Bronchial epithelial cell (primary cell): ENCODE data around the gene CCDC77. TPM values are rescaled to one million over a fixed set of nuclear protein-coding genes. Genes with fewer than 3 reads are reported as not detected.

Experiments
- DNase-seq: peaks from one replicate; pipeline ENCODE4 v3.0.0-alpha.2; 2010; ENCODE audit warnings: low read depth
- FAIRE-seq: peaks from 2 replicates; lab custom pipeline; 2011; peaks lifted over from hg19 to GRCh38; lab: Jason Lieb, UNC
- H3K27me3 ChIP-seq: 2 replicates; pipeline ENCODE4 v1.5.1; 2011; ENCODE audit warnings: low read length; ENCODE audit not compliant: control insufficient read depth, insufficient read depth
- H3K36me3 ChIP-seq: 2 replicates; pipeline ENCODE4 v1.5.1; 2011; ENCODE audit warnings: low read length; ENCODE audit not compliant: control insufficient read depth, insufficient read depth
- H3K4me3 ChIP-seq: 2 replicates; pipeline ENCODE4 v1.5.1; 2011; ENCODE audit warnings: mild to moderate bottlenecking, low read depth, low read length, control low read depth
- total RNA-seq: library from RNA; depleted of rRNA; stranded (reverse); fragments of >200 nt; gene quantifications from 2 replicates; pipeline ENCODE4 v1.2.1, GENCODE V29; 2014
- TF ChIP-seq, protein P1 (sequence below): IDR thresholded peaks from 2 replicates; pipeline ENCODE4 v1.5.1; 2011; ENCODE audit warnings: mild to moderate bottlenecking, moderate library complexity, low read length, control low read depth, inconsistent platforms; ENCODE audit not compliant: insufficient read depth, severe bottlenecking

CCDC77 gene
- total RNA-seq, 1 donor from 2014 or later: 1.8 TPM

DNA sequence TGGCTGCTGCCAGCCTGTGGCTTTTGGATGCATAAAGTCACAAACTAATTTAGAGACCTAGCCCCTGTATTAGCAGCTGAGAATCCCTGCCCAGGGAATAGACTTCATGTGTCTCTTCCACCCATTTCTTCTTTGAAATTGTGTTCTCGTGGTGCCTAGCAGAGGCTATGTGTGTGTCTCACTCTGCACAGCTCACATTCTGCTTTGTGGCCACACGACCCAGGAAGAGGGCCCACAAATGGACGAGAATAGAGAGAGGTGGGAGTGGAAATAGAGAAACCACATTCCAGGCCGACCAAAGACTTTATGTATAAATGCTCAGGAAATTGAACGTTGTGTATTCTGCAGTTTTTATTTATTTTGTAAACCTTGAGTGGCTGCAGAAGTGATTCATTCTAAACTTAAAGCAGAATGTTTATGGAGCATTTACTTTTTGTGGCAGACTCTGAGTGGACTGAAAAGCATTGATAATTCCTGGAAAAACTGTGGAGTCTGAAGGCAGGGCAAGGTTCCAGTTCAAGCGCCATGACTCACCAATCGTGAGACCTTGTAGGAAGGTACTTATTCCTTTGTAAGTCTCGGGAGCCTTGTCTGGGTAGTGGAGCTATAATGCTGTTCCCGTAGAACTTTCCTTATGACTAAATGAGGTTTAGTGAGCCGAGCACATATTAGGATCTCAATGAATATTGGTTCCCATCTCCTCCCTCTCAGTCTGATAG is 67.4 kb downstream of the CCDC77 start:
- Histone ChIP-seq H3K4me3 (no peak overlapping the region), H3K27me3 (no peaks in the 10 kb centered on the region), H3K36me3 (no peaks in the 10 kb centered on the region)
- DNase-seq (peak; percentile 63), FAIRE-seq (no peak)
- TF ChIP-seq, protein P1, sequence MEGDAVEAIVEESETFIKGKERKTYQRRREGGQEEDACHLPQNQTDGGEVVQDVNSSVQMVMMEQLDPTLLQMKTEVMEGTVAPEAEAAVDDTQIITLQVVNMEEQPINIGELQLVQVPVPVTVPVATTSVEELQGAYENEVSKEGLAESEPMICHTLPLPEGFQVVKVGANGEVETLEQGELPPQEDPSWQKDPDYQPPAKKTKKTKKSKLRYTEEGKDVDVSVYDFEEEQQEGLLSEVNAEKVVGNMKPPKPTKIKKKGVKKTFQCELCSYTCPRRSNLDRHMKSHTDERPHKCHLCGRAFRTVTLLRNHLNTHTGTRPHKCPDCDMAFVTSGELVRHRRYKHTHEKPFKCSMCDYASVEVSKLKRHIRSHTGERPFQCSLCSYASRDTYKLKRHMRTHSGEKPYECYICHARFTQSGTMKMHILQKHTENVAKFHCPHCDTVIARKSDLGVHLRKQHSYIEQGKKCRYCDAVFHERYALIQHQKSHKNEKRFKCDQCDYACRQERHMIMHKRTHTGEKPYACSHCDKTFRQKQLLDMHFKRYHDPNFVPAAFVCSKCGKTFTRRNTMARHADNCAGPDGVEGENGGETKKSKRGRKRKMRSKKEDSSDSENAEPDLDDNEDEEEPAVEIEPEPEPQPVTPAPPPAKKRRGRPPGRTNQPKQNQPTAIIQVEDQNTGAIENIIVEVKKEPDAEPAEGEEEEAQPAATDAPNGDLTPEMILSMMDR: no peak

- TF ChIP-seq, protein P1: no peak
- H3K36me3 ChIP-seq: no peaks in the 10 kb centered on the region
- FAIRE-seq: peak; percentile 32
- no peak for DNase-seq
- H3K4me3 ChIP-seq: no peak overlapping the region
- H3K27me3 ChIP-seq: peaks cover under 1% of the 10 kb centered on the region
Observed at GRCh38 chr12:470133-470532, 68.7 kb downstream of the CCDC77 start.

DNA sequence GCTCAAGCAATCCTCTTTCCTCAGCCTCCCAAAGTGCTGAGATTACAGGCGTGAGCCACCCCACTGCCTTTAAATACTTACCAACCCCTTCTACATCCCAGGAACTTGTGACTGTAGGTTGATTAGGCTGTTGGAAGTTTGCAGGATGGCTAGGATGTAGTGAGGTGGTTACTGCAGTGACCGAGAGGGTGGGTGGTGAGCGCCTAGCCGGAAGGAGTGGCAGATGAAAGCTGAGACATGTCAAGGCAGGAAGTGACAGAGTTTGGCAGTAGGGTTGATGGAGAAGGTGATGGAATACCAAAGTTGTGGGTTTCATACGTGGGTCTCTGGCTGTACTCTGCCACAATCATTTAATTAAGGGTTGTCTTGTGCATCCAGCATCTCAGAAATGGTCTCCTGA is 71.8 kb downstream of the CCDC77 start:
- Histone ChIP-seq H3K36me3 (no peaks in the 10 kb centered on the region), H3K4me3 (no peak overlapping the region), H3K27me3 (peaks cover 8% of the 10 kb centered on the region)
- DNase-seq (peak; percentile 12), FAIRE-seq (no peak)
- TF ChIP-seq, protein P1: no peak

- no peak for FAIRE-seq
- Histone ChIP-seq H3K36me3 (no peaks in the 10 kb centered on the region), H3K27me3 (peaks cover 8% of the 10 kb centered on the region), H3K4me3 (no peak overlapping the region)
- DNase-seq: no peak
- TF ChIP-seq, protein P1: no peak
Observed at GRCh38 chr12:473863-474577, 72.6 kb downstream of the CCDC77 start.

DNA sequence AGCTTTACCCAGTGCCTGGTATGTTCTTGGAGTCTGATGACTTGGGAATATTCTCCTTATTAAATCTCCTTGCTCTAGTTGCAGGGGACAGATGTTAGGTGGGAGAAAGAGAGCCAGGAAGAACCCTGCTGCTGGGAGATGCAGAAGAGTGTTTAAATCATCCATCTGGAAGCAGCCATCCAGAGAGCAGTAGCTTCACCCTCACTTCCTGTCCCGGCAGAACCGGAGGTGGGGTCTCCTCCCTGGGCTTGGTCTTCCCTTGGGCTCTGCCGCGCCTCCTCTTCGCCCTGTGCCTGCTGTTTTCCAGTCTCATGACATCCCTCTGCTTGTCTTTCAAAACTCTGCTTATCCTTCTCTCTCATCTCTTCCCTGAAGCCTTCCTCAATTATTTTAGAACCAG is 73.8 kb downstream of the CCDC77 start:
- FAIRE-seq (no peak), DNase-seq (no peak)
- TF ChIP-seq, protein P1: no peak
- no peaks in the 10 kb centered on the region for H3K36me3 ChIP-seq
- no peak overlapping the region for H3K4me3 ChIP-seq
- H3K27me3 ChIP-seq: peaks cover 10% of the 10 kb centered on the region
